ENCODE measurements around the gene ARL8B.
"Not testable (repeated sequence)": the region's sequence is repeated elsewhere in the genome, so short reads cannot be mapped to it uniquely, and the experiment has no call there.

The ARL8B gene

DNA sequence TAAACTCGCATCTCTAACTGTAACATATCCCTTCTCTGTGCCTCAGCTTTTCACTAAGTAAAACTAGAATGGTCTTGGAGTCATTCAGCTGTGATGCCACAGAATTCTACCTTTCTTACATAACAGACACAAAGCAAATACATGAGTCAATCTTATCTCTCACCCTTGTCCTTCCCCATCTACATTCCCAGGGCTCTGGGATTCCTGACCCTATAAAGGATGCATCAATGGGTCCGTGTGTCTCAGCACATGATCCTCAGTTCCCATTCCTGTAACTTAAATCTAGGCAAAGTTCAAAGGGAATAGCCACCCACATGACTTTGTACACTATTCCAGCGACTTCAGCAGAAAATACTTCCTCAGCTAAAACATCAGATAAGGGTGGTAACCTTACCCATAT is 11.8 kb upstream of the ARL8B start:
- no peak for DNase-seq

DNA sequence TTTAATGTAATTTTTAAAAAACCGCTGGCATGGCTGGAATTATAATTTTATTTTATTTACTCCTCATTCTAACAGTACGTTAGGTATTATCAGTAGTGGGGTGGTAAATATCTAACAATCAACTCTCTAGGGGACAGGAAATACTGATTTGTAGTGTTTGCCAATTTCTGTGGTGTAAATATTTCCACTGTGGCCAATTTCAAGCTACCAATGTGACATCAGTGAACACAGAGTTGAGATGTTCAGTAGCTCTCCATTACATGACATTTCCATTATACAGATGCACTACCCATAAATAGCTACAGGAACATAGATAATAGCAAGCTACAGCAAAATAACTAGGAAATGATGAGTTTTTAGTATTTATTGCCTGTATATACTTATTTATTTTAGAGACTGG is 10.0 kb upstream of the ARL8B start:
- no peak for DNase-seq

DNA sequence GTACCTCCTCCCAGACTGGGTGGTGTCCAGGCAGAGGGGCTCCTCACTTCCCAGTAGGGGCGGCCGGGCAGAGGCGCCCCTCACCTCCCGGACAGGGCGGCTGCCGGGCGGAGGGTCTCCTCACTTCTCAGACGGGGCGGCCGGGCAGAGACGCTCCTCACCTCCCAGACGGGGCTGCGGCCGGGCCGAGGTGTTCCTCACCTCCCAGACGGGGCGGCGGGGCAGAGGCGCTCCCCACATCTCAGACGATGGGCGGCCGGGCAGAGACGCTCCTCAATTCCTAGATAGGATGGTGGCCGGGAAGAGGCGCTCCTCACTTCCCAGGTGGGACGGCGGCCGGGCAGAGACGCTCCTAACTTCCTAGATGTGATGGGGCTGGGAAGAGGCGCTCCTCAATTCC is 8.4 kb upstream of the ARL8B start:
- not testable (repeated sequence) for DNase-seq

DNA sequence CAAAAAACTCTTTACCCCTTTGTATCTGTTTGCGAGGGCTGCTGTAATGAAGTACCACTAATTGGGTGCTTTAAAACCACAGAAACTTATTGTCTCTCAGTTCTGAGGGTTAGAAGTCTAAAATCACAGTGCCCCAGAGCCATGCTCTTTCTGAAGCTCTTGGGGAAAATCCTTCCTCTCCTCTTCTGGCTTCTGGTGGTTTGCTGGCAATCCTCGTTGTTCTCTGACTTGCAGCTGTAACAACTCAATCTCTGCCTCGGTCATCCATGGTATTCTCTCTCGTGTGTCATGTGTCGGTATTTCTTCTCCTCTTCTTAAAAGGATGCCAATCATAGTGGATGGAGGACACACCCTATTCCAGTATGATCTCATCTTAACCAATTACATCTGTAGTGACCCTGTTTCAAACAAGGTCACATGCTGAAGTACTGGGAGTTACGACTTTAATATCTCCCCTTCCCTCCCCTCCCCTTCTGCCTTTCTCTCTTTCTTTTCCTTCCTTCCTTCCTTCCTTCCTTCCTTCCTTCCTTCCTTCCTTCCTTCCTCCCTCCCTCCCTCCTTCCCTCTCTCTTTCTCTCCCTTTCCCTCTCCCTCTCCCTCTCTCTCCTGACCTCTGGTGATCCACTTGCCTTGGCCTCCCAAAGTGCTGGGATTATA is 6.5 kb upstream of the ARL8B start:
- DNase-seq: no peak

- no peak for DNase-seq
Observed at GRCh38 chr3:5116538-5116937, 5.6 kb upstream of the ARL8B start.

DNA sequence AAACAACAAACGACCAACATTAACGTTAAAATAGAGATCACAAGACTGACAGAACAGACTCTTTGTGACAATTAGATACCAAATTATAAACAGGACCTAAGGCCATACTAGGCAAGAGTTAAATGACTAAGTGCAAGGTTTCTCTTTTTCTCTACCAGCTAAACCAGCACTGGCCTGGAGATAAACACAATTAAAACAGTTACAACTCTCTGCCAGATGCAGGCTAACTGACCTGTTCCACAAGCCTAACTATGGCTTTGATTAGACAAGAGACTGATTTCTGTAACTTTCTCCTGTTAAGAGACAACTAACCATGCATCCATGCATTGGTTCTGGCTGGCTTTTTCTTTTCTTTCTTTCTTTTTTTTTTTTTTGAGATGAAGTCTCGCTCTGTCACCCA is 1.6 kb upstream of the ARL8B start:
- no peak for DNase-seq

- peak in 42 of 56 donors; percentile 5 to 66 (median 32) for DNase-seq
Observed at GRCh38 chr3:5122741-5123706, 932 bp downstream of the ARL8B start.

GRCh38 chr3:5123937-5124336 is 1.8 kb downstream of the ARL8B start:
- no peak for DNase-seq

- DNase-seq: no peak
Observed at GRCh38 chr3:5126586-5126985, 4.5 kb downstream of the ARL8B start.

GRCh38 chr3:5128849-5129248 is 6.8 kb downstream of the ARL8B start:
- DNase-seq: no peak

- DNase-seq: no peak
Observed at GRCh38 chr3:5133239-5134018, 11.3 kb downstream of the ARL8B start.

GRCh38 chr3:5134019-5134391 is 11.9 kb downstream of the ARL8B start:
- no peak for DNase-seq

DNA sequence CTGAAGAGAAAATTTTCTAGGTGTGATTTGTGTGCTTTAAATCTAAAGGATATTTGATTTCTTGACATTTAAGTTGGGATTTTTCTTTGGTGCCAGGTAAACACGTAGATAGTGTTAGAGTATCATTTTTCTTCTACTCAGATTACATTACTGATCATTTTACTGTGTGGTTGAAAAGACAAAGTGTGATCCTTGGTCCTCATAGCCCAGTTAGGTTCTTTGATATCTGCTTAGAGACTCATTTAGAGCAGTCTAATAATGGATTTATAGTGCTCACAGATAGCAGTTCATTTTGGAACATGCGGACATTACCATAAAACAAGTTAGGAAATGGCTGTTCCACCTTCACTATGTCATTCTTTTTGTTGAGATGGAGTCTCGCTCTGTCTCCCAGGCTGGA is 12.4 kb downstream of the ARL8B start:
- DNase-seq: no peak

DNA sequence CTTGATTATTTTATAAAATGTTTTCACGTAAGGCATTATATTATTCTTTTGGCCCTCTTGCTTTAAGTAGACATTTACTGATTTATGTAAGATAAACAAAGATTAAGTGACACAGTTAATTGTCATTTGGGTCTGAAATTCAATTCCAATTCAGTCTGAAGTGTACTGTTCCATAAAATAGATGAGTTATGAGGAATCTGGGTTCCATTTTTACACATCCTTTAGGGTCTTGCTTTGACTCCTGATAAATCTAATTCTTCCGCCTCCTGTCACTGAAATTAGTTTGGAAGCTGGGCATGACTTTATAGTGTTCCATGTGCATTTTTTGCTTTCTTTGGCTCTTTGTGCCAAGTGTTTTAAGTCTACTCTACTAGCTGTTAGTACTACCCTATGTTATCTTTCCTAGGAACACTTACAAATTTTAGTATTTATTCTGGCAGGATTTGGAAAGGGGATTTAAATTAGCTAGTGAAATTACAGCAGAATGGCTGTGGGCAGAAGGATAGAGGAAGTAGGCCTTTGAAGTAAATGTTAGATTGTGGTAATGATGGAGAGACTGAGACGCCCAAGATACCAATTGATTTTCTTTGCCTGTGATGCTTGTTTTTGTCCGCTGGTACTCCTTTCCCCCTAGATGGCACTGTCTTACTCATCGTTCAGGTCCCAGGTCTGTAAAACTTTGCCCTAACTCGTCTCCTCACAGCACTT is 14.3 kb downstream of the ARL8B start:
- no peak for DNase-seq

DNA sequence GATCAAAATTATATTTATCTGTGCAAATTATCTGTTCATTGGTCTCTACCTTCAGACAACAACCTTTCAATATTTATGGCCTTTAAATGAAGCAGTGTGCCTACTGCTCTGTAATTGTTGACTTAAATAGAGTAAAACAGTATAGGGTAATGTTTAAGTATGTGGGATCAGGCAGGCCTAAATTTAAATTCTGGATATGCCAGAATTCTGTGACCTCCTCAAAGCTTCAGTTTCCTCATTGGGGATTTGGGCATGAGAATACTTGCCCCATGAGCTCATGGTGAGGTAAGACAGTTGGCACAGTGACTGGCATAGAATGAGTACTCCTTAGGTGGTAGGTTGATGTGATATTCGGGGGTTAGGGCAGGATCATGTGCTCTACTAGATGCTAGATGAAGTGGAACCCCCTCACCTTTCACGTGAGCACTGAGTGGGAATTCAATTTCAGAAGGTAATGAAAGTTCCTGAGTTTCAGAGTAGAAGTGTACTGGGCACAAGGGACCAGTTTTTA is 14.9 kb downstream of the ARL8B start:
- DNase-seq: no peak

- peak in 1 of 56 donors; percentile 13 for DNase-seq
Observed at GRCh38 chr3:5138214-5138981, 16.3 kb downstream of the ARL8B start.

DNA sequence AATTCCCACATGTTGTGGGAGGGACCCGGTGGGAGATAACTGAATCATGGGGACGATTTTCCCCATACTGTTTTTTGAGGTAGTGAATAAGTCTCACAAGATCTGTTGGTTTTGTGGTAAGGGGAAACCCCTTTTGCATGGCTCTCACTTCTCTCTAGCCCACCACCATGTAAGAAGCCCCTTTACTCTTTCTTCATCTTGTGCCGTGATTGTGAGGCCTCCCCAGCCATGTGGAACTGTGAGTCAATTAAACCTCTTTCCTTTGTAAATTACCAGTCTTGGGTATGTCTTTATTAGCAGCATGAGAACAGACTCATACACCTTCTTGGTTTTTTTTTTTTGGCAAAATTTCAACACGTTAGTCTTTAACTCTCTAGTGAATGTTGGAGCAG is 18.1 kb downstream of the ARL8B start:
- no peak for DNase-seq

DNA sequence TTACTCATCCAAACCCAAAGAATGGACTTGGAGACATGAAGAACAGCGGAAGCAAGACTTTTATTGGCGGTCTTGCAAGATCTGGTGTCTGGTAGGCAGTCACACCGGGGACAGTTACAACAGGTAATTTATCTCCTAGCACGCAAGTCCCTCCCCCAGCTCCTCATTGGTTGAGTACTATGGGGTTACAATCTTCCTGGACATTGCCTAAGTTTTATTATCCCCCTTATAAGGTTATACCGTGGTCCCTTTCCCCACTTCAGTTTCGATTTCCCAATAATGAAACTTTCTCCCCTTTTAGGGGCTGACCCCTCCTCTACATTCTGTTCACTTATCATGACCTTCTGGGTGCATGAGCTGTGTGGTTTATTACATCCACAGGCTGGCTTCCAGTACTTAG is 18.7 kb downstream of the ARL8B start:
- DNase-seq: no peak

DNA sequence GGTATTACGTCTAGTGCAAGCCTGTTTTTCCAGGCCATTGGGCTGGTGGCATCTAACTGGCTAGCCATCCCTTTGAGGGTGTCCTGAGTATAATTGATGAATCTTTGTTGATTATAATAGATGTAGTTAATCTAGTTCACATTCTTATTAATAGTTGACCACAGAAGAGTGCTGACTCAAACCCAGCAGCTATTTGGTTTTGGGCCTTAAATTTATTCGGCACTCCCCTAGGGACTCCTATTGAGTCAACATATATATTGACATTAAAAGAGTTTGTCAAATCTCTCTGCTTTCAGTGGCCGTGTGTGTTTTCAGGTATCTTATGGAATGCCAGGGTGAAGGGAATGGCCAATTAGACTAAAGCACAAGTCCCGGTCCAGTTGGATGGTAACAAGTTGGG is 19.7 kb downstream of the ARL8B start:
- no peak for DNase-seq

DNA sequence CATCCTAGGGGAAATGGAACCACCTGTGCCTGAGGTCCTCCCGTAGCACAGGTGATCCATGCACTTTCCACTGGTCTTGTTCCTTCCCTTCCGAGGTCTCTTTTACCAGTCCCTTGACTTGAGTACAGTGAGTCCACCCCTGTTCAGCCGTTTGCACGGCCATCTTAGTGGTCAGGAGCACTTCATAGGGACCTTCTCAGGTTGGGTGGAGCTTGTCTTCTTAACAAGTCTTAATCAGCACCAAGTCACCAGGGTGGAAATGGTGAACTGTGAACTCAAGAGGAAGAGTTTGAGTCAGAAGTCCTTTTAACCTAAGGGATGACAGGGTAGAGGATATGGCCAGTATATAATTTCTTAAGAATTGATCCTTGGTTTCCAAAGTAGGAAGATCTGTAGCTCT is 21.4 kb downstream of the ARL8B start:
- DNase-seq: no peak
